ENCODE data around the gene SNAPC4. TPM values are rescaled to one million over a fixed set of nuclear protein-coding genes. Genes with fewer than 3 reads are reported as not detected.

The SNAPC4 gene
- total RNA-seq, 3 donors from 2014 or later, result 7.4 to 7.6 (median 7.6) TPM

- no peaks in the 10 kb centered on the region for H3K9me3 ChIP-seq
- DNase-seq (no peak), ATAC-seq (no peak)
- intact Hi-C loops (cut with DNase I, micrococcal nuclease), result no loop called here
- H3K36me3 ChIP-seq (ENCODE audit: low read depth), result no peaks in the 10 kb centered on the region
- H3K4me3 ChIP-seq, result no peak overlapping the region
- TF ChIP-seq CTCF (IDR thresholded peaks at IDR 0.05), result no peak
- peaks cover 8% of the 10 kb centered on the region for H3K4me1 ChIP-seq (ENCODE audit: low read depth)
These were observed 38.8 kb downstream of the SNAPC4 start for GRCh38 chr9:136361047-136361753.

- intact Hi-C loops (cut with DNase I, micrococcal nuclease), result no loop called here
- peaks cover 8% of the 10 kb centered on the region for H3K4me1 ChIP-seq (ENCODE audit: low read depth)
- no peak overlapping the region for H3K4me3 ChIP-seq
- H3K9me3 ChIP-seq, result no peaks in the 10 kb centered on the region
- ATAC-seq (no peak), DNase-seq (no peak)
- no peak for TF ChIP-seq CTCF (IDR thresholded peaks at IDR 0.05)
- no peaks in the 10 kb centered on the region for H3K36me3 ChIP-seq (ENCODE audit: low read depth)
These were observed 39.9 kb downstream of the SNAPC4 start for GRCh38 chr9:136359774-136360718.

- no peak for TF ChIP-seq CTCF (IDR thresholded peaks at IDR 0.05)
- H3K4me3 ChIP-seq, result no peak overlapping the region
- ATAC-seq (no peak), DNase-seq (no peak)
- peaks cover 8% of the 10 kb centered on the region for H3K4me1 ChIP-seq (ENCODE audit: low read depth)
- no peaks in the 10 kb centered on the region for H3K9me3 ChIP-seq
- H3K36me3 ChIP-seq (ENCODE audit: low read depth), result no peaks in the 10 kb centered on the region
- intact Hi-C loops (cut with DNase I, micrococcal nuclease), result no loop called here
These were observed 41.1 kb downstream of the SNAPC4 start for GRCh38 chr9:136358888-136359287.

- intact Hi-C loops (cut with DNase I, micrococcal nuclease), result no loop called here
- TF ChIP-seq CTCF (IDR thresholded peaks at IDR 0.05), result no peak
- peaks cover 7% of the 10 kb centered on the region for H3K4me1 ChIP-seq (ENCODE audit: low read depth)
- no peaks in the 10 kb centered on the region for H3K36me3 ChIP-seq (ENCODE audit: low read depth)
- no peak overlapping the region for H3K4me3 ChIP-seq
- DNase-seq (no peak), ATAC-seq (no peak)
- no peaks in the 10 kb centered on the region for H3K9me3 ChIP-seq
These were observed 42.0 kb downstream of the SNAPC4 start for GRCh38 chr9:136358016-136358415.

GRCh38 chr9:136357202-136357725, 42.7 kb downstream of the SNAPC4 start:
- intact Hi-C loops (cut with DNase I, micrococcal nuclease), result no loop called here
- DNase-seq (no peak), ATAC-seq (no peak)
- no peak for TF ChIP-seq CTCF (IDR thresholded peaks at IDR 0.05)
- no peaks in the 10 kb centered on the region for H3K36me3 ChIP-seq (ENCODE audit: low read depth)
- no peaks in the 10 kb centered on the region for H3K9me3 ChIP-seq
- H3K4me3 ChIP-seq, result no peak overlapping the region
- no peaks in the 10 kb centered on the region for H3K4me1 ChIP-seq (ENCODE audit: low read depth)
